SK-N-SH treated with all-trans-retinoic acid at 6 μM for 48 hours (cell line): ENCODE results near the gene LRCH2.

Experiments used
- ATAC-seq: fragments of 200-7000 bp; cut with Tn5 transposase; 3 replicates; pipeline ENCODE4 v1.9.1; 2020; ENCODE audit warnings: mild to moderate bottlenecking, moderate library complexity
- ARNTL ChIP-seq: fragments of 450-650 bp; formaldehyde crosslinking; IDR thresholded peaks from 2 replicates; pipeline ENCODE4 v1.5.0; 2020; ENCODE audit warnings: low read depth, mild to moderate bottlenecking, moderate library complexity, borderline replicate concordance
- BACH2 ChIP-seq: fragments of 250-450 bp; sonication (Bioruptor Pico); IDR thresholded peaks from 2 replicates; pipeline ENCODE4 v1.9.0; 2021; ENCODE audit warnings: mild to moderate bottlenecking, borderline replicate concordance
- CSDC2 ChIP-seq: fragments of 250-450 bp; sonication (Bioruptor Pico); IDR thresholded peaks from 2 replicates; pipeline ENCODE4 v1.5.0; 2020; ENCODE audit warnings: mild to moderate bottlenecking, moderate library complexity
- ESRRG ChIP-seq: fragments of 250-450 bp; sonication (Bioruptor Pico); IDR thresholded peaks from 2 replicates; pipeline ENCODE4 v1.6.1; 2021; ENCODE audit warnings: mild to moderate bottlenecking
- GLIS3 ChIP-seq: fragments of 250-450 bp; sonication (Bioruptor Pico); IDR thresholded peaks from 2 replicates; pipeline ENCODE4 v1.5.0; 2020; ENCODE audit warnings: mild to moderate bottlenecking, moderate library complexity
- OSR1 ChIP-seq: fragments of 250-450 bp; sonication (Bioruptor Pico); IDR thresholded peaks from 2 replicates; pipeline ENCODE4 v1.8.0; 2022; ENCODE audit warnings: moderate library complexity, mild to moderate bottlenecking, inconsistent platforms
- PPARA ChIP-seq: fragments of 250-450 bp; sonication (Bioruptor Pico); IDR thresholded peaks from 2 replicates; pipeline ENCODE4 v1.5.0; 2020; ENCODE audit warnings: mild to moderate bottlenecking, borderline replicate concordance
- TCF4 ChIP-seq: fragments of 250-450 bp; sonication (Bioruptor Pico); IDR thresholded peaks from 2 replicates; pipeline ENCODE4 v1.8.0; 2021; ENCODE audit warnings: mild to moderate bottlenecking, moderate library complexity, borderline replicate concordance
- ZC3H10 ChIP-seq: fragments of 250-450 bp; sonication (Bioruptor Pico); IDR thresholded peaks from 2 replicates; pipeline ENCODE4 v1.5.1; 2021; ENCODE audit warnings: mild to moderate bottlenecking, moderate library complexity
- ZNF8 ChIP-seq: fragments of 450-650 bp; formaldehyde crosslinking; IDR thresholded peaks from 2 replicates; pipeline ENCODE4 v1.5.0; 2020; ENCODE audit warnings: mild to moderate bottlenecking, moderate library complexity
- TF ChIP-seq, protein P1 (sequence below): fragments of 250-450 bp; sonication (Bioruptor Pico); IDR thresholded peaks from 2 replicates; pipeline ENCODE4 v1.5.1; 2020; ENCODE audit warnings: low read depth, mild to moderate bottlenecking, moderate library complexity
- TF ChIP-seq, protein P2 (sequence below): fragments of 250-450 bp; sonication (Bioruptor Pico); IDR thresholded peaks from 2 replicates; pipeline ENCODE4 v1.8.0; 2020; ENCODE audit warnings: mild to moderate bottlenecking, moderate library complexity, borderline replicate concordance
- TF ChIP-seq, protein P3 (sequence below): fragments of 250-450 bp; sonication (Bioruptor Pico); IDR thresholded peaks from 2 replicates; pipeline ENCODE4 v1.8.0; 2021; ENCODE audit warnings: low read depth, mild to moderate bottlenecking, moderate library complexity, borderline replicate concordance

Gene LRCH2

DNA sequence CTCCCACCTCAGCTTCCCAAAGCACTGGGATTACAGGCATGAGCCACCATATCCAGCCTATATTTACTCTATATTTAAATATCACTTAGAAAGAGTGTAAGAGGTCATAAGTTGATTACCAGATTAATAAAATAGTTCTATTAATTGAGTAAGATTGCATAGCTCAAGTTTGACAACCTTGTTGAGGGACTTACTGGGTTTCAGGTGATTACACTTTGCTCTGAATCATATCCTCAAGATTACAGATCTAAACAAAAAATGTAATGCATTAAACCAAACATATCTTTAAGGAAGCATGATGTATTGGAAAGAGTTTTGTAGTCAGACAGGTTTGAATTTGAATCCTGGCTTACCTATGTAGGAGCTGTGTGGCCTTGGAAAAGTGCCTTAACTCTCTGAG lies 168.6 kb downstream of the LRCH2 start:
- TF ChIP-seq ZNF8 (CRISPR knock-in tag) (no peak), CSDC2 (CRISPR knock-in tag) (no peak), BACH2 (CRISPR knock-in tag) (no peak), GLIS3 (no peak), ZC3H10 (CRISPR knock-in tag) (no peak), ESRRG (no peak), TCF4 (CRISPR knock-in tag) (no peak), OSR1 (CRISPR knock-in tag) (no peak), PPARA (no peak), ARNTL (CRISPR knock-in tag) (no peak)
- TF ChIP-seq, protein P1, sequence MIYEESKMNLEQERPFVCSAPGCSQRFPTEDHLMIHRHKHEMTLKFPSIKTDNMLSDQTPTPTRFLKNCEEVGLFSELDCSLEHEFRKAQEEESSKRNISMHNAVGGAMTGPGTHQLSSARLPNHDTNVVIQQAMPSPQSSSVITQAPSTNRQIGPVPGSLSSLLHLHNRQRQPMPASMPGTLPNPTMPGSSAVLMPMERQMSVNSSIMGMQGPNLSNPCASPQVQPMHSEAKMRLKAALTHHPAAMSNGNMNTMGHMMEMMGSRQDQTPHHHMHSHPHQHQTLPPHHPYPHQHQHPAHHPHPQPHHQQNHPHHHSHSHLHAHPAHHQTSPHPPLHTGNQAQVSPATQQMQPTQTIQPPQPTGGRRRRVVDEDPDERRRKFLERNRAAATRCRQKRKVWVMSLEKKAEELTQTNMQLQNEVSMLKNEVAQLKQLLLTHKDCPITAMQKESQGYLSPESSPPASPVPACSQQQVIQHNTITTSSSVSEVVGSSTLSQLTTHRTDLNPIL (CRISPR knock-in tag): no peak
- TF ChIP-seq, protein P2, sequence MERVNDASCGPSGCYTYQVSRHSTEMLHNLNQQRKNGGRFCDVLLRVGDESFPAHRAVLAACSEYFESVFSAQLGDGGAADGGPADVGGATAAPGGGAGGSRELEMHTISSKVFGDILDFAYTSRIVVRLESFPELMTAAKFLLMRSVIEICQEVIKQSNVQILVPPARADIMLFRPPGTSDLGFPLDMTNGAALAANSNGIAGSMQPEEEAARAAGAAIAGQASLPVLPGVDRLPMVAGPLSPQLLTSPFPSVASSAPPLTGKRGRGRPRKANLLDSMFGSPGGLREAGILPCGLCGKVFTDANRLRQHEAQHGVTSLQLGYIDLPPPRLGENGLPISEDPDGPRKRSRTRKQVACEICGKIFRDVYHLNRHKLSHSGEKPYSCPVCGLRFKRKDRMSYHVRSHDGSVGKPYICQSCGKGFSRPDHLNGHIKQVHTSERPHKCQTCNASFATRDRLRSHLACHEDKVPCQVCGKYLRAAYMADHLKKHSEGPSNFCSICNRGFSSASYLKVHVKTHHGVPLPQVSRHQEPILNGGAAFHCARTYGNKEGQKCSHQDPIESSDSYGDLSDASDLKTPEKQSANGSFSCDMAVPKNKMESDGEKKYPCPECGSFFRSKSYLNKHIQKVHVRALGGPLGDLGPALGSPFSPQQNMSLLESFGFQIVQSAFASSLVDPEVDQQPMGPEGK (CRISPR knock-in tag): no peak
- TF ChIP-seq, protein P3, sequence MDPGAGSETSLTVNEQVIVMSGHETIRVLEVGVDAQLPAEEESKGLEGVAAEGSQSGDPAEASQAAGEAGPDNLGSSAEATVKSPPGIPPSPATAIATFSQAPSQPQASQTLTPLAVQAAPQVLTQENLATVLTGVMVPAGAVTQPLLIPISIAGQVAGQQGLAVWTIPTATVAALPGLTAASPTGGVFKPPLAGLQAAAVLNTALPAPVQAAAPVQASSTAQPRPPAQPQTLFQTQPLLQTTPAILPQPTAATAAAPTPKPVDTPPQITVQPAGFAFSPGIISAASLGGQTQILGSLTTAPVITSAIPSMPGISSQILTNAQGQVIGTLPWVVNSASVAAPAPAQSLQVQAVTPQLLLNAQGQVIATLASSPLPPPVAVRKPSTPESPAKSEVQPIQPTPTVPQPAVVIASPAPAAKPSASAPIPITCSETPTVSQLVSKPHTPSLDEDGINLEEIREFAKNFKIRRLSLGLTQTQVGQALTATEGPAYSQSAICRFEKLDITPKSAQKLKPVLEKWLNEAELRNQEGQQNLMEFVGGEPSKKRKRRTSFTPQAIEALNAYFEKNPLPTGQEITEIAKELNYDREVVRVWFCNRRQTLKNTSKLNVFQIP: no peak
- no peak for ATAC-seq
